GM21717 (cell line): Measurements from ENCODE around the gene GCK.

ENCODE experiments used
- ATAC-seq: cut with Tn5 transposase; IDR thresholded peaks from one replicate; pipeline ENCODE4 v1.9.1; 2021; ENCODE audit warnings: mild to moderate bottlenecking, moderate library complexity; ENCODE audit not compliant: unreplicated experiment

The GCK gene

GRCh38 chr7:44158096-44158872 is 31.0 kb downstream of the GCK start:
- ATAC-seq, result no peak

GRCh38 chr7:44157116-44158080 is 31.8 kb downstream of the GCK start:
- no peak for ATAC-seq

- ATAC-seq, result no peak
Measured at GRCh38 chr7:44156453-44157010, 32.7 kb downstream of the GCK start.

- ATAC-seq, result no peak
Measured at GRCh38 chr7:44155191-44156185, 33.8 kb downstream of the GCK start.

- no peak for ATAC-seq
Measured at GRCh38 chr7:44154703-44155102, 34.5 kb downstream of the GCK start.

GRCh38 chr7:44153948-44154335 is 35.3 kb downstream of the GCK start:
- no peak for ATAC-seq

GRCh38 chr7:44152971-44153947 is 36.0 kb downstream of the GCK start:
- no peak for ATAC-seq

- ATAC-seq, result no peak
Measured at GRCh38 chr7:44151956-44152355, 37.3 kb downstream of the GCK start.

GRCh38 chr7:44150966-44151941 is 38.0 kb downstream of the GCK start:
- no peak for ATAC-seq

GRCh38 chr7:44150466-44150832 is 38.8 kb downstream of the GCK start:
- no peak for ATAC-seq

- ATAC-seq, result no peak
Measured at GRCh38 chr7:44149571-44150465, 39.4 kb downstream of the GCK start.

- no peak for ATAC-seq
Measured at GRCh38 chr7:44148961-44149536, 40.2 kb downstream of the GCK start.

- no peak for ATAC-seq
Measured at GRCh38 chr7:44148166-44148565, 41.1 kb downstream of the GCK start.

- no peak for ATAC-seq
Measured at GRCh38 chr7:44147026-44147991, 41.9 kb downstream of the GCK start.
